HepG2 (cell line): Measurements from ENCODE around the gene PWP1. TPM values are rescaled to one million over a fixed set of nuclear protein-coding genes. Genes with fewer than 3 reads are reported as not detected.

Source experiments
- CBX1 ChIP-seq: IDR thresholded peaks from one replicate; pipeline ENCODE4 v1.6.1; 2016; ENCODE audit warnings: antibody characterized with exemption, low read depth
- FOSL2 ChIP-seq: sonication (generic); formaldehyde crosslinking; IDR thresholded peaks from 2 replicates; pipeline ENCODE4 v1.4.0; 2020; ENCODE audit warnings: missing genetic modification reagents
- HES4 ChIP-seq: sonication (generic); formaldehyde crosslinking; IDR thresholded peaks from 2 replicates; pipeline ENCODE4 v1.9.0; 2021; ENCODE audit warnings: mild to moderate bottlenecking, missing genetic modification reagents, borderline replicate concordance
- IRX3 ChIP-seq: sonication (generic); formaldehyde crosslinking; IDR thresholded peaks from 2 replicates; pipeline ENCODE4 v1.8.1; 2023; ENCODE audit warnings: mild to moderate bottlenecking, low read depth, missing genetic modification reagents, borderline replicate concordance
- MEIS1 ChIP-seq: sonication (generic); formaldehyde crosslinking; IDR thresholded peaks from 2 replicates; pipeline ENCODE4 v1.9.0; 2021; ENCODE audit warnings: mild to moderate bottlenecking, missing genetic modification reagents, moderate library complexity, borderline replicate concordance
- MTF2 ChIP-seq: sonication (generic); formaldehyde crosslinking; IDR thresholded peaks from 2 replicates; pipeline ENCODE4 v1.5.0; 2020; ENCODE audit warnings: missing genetic modification reagents, borderline replicate concordance
- PRMT3 ChIP-seq: sonication (generic); formaldehyde crosslinking; IDR thresholded peaks from 2 replicates; pipeline ENCODE4 v1.8.1; 2022; ENCODE audit warnings: low read depth, mild to moderate bottlenecking, moderate library complexity, missing genetic modification reagents, borderline replicate concordance
- RXRB ChIP-seq: IDR thresholded peaks from 2 replicates; pipeline ENCODE4 v1.6.1; 2016; ENCODE audit warnings: borderline replicate concordance, missing genetic modification reagents, missing compliant biosample characterization
- SOX6 ChIP-seq, 2 experiments: fragments of 450-650 bp in 1 of 2; sonication (generic) in 1 of 2; formaldehyde crosslinking in 1 of 2; IDR thresholded peaks; 2 replicates each; pipeline versions ENCODE4 v1.4.0 to v1.6.1; 2017 to 2020; ENCODE audit warnings: antibody characterized with exemption in 1 of 2, mild to moderate bottlenecking in 1 of 2, missing genetic modification reagents in 1 of 2
- TBP ChIP-seq: sonication (generic); formaldehyde crosslinking; IDR thresholded peaks from 2 replicates; pipeline ENCODE4 v1.5.0; 2020; ENCODE audit warnings: missing genetic modification reagents
- ZMYM2 ChIP-seq: sonication (generic); formaldehyde crosslinking; IDR thresholded peaks from 2 replicates; pipeline ENCODE4 v1.8.0; 2022; ENCODE audit warnings: mild to moderate bottlenecking, missing genetic modification reagents
- ZNF121 ChIP-seq: sonication (generic); formaldehyde crosslinking; IDR thresholded peaks from 2 replicates; pipeline ENCODE4 v1.5.0; 2020; ENCODE audit warnings: mild to moderate bottlenecking, missing genetic modification reagents
- ZNF180 ChIP-seq: sonication (generic); formaldehyde crosslinking; IDR thresholded peaks from 2 replicates; pipeline ENCODE4 v1.4.0; 2020; ENCODE audit warnings: low read depth, missing genetic modification reagents, borderline replicate concordance
- ZNF251 ChIP-seq: sonication (generic); formaldehyde crosslinking; IDR thresholded peaks from 2 replicates; pipeline ENCODE4 v1.9.0; 2021; ENCODE audit warnings: mild to moderate bottlenecking, missing genetic modification reagents
- ZNF292 ChIP-seq: sonication (generic); formaldehyde crosslinking; IDR thresholded peaks from 2 replicates; pipeline ENCODE4 v1.8.1; 2022; ENCODE audit warnings: mild to moderate bottlenecking, low read depth, missing genetic modification reagents, borderline replicate concordance
- ZNF501 ChIP-seq: sonication (generic); formaldehyde crosslinking; IDR thresholded peaks from 2 replicates; pipeline ENCODE4 v1.5.1; 2020; ENCODE audit warnings: mild to moderate bottlenecking, moderate library complexity, missing genetic modification reagents
- ZNF562 ChIP-seq: sonication (generic); formaldehyde crosslinking; IDR thresholded peaks from 2 replicates; pipeline ENCODE4 v1.8.0; 2022; ENCODE audit warnings: missing genetic modification reagents, borderline replicate concordance
- ZNF616 ChIP-seq: sonication (generic); formaldehyde crosslinking; IDR thresholded peaks from 2 replicates; pipeline ENCODE4 v1.5.0; 2020; ENCODE audit warnings: low read depth, mild to moderate bottlenecking, missing genetic modification reagents
- ZNF674 ChIP-seq: sonication (generic); formaldehyde crosslinking; IDR thresholded peaks from 2 replicates; pipeline ENCODE4 v1.5.0; 2020; ENCODE audit warnings: low read depth, mild to moderate bottlenecking, missing genetic modification reagents
- ZNF775 ChIP-seq: sonication (generic); formaldehyde crosslinking; IDR thresholded peaks from 2 replicates; pipeline ENCODE4 v1.4.0; 2020; ENCODE audit warnings: missing genetic modification reagents, mild to moderate bottlenecking, moderate library complexity, borderline replicate concordance
- polyA plus RNA-seq, 8 experiments: library from polyadenylated mRNA; depleted of rRNA in 3 of 8; stranded (reverse) in 7 of 8; unstranded in 1 of 8; fragments of >200 nt; fragmentation: Illumina TruSeq in 4 of 8; extraction: Trizol in 4 of 8; gene quantifications; 2 replicates each; pipeline versions ENCODE4 v1.2.1 to v1.2.3, GENCODE V29; 2011 to 2016; ENCODE audit warnings: low read depth in 4 of 8, missing spikeins in 1 of 8, mixed read lengths in 1 of 8; ENCODE audit not compliant: insufficient read depth in 1 of 8
- total RNA-seq, 5 experiments: library from RNA; depleted of rRNA; stranded (reverse); fragments of >200 nt; fragmentation: Illumina TruSeq; extraction: Trizol; gene quantifications; 2 replicates each; pipeline ENCODE4 v1.2.3, GENCODE V29; 2016; ENCODE audit warnings: low read depth in 1 of 5
- TF ChIP-seq, protein P1 (sequence below): sonication (generic); formaldehyde crosslinking; IDR thresholded peaks from 2 replicates; pipeline ENCODE4 v1.4.0; 2020; ENCODE audit warnings: missing genetic modification reagents, mild to moderate bottlenecking, borderline replicate concordance
- TF ChIP-seq, protein P2 (sequence below): sonication (generic); formaldehyde crosslinking; IDR thresholded peaks from 2 replicates; pipeline ENCODE4 v1.5.1; 2020; ENCODE audit warnings: mild to moderate bottlenecking, missing genetic modification reagents, moderate library complexity

The PWP1 gene
- total and polyA plus RNA-seq, 2 of the 13 experiments (the other 11 are each of a cell fraction or from before 2014, with no cell fraction given) = 65.9 to 70.2 TPM

DNA sequence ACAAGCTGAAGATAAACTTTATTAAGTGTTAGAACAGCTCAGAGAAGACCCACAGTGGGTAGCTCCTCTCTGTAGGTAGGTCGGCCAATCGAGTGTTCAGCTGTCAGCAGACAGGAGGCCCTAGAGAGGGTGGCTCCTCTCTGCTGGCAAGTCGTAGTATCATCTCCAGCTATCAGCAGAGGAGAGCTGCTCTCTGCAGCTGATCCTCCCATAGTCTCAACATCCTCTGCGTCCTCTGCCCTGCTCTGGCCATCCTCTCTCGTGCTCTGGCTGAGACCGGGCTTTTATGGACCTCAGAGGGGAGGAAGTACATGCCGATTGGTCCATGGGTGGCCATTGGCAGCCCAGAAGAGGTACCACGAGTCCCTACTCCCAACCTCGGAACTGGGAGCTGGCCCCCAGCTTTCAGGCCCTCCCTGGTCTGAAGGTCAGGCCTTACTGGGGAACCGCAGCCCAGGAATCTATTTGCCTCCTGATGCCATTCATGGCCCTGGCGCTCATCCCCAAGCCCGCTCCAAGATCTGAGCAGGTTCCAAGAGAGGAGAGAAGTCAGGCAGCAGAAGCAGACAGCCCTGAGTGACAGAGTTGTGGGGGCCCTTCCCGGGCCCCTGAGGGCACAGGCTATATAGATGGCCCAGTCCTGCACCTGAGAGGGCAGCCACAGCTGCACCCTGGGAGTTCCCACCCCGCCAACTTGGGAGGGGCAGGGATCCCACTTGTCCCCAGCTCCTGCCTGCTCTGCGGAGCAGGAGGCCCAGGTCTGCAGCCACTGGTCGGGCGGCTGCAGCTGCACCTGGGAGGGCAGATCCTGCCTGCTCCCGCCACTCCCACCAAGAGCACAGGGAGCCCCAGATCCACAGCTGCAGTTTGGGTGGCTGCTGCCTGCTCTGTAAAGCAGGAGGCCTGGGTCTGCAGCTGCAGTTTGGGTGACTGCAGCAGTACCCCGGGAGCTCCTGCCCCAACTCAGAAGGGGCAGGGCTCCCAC, 3.5 kb upstream of the PWP1 start (continued):
- no peak for TF ChIP-seq IRX3 (CRISPR knock-in tag)
- no peak for TF ChIP-seq RXRB (CRISPR knock-in tag)
- TF ChIP-seq, protein P1, sequence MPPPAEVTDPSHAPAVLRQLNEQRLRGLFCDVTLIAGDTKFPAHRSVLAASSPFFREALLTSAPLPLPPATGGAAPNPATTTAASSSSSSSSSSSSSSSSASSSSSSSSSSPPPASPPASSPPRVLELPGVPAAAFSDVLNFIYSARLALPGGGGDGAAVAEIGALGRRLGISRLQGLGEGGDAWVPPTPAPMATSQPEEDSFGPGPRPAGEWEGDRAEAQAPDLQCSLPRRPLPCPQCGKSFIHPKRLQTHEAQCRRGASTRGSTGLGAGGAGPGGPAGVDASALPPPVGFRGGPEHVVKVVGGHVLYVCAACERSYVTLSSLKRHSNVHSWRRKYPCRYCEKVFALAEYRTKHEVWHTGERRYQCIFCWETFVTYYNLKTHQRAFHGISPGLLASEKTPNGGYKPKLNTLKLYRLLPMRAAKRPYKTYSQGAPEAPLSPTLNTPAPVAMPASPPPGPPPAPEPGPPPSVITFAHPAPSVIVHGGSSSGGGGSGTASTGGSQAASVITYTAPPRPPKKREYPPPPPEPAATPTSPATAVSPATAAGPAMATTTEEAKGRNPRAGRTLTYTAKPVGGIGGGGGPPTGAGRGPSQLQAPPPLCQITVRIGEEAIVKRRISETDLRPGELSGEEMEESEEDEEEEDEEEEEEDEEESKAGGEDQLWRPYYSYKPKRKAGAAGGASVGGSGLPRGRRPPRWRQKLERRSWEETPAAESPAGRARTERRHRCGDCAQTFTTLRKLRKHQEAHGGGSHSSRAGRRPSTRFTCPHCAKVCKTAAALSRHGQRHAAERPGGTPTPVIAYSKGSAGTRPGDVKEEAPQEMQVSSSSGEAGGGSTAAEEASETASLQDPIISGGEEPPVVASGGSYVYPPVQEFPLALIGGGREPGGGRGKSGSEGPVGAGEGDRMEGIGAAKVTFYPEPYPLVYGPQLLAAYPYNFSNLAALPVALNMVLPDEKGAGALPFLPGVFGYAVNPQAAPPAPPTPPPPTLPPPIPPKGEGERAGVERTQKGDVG (CRISPR knock-in tag) = 0 out of 2 replicates have a peak, but pooled peaks have one; percentile 36
- TF ChIP-seq ZNF251 = no peak
- no peak for TF ChIP-seq TBP (CRISPR knock-in tag)
- no peak for TF ChIP-seq ZMYM2 (CRISPR knock-in tag)
- TF ChIP-seq, protein P2, sequence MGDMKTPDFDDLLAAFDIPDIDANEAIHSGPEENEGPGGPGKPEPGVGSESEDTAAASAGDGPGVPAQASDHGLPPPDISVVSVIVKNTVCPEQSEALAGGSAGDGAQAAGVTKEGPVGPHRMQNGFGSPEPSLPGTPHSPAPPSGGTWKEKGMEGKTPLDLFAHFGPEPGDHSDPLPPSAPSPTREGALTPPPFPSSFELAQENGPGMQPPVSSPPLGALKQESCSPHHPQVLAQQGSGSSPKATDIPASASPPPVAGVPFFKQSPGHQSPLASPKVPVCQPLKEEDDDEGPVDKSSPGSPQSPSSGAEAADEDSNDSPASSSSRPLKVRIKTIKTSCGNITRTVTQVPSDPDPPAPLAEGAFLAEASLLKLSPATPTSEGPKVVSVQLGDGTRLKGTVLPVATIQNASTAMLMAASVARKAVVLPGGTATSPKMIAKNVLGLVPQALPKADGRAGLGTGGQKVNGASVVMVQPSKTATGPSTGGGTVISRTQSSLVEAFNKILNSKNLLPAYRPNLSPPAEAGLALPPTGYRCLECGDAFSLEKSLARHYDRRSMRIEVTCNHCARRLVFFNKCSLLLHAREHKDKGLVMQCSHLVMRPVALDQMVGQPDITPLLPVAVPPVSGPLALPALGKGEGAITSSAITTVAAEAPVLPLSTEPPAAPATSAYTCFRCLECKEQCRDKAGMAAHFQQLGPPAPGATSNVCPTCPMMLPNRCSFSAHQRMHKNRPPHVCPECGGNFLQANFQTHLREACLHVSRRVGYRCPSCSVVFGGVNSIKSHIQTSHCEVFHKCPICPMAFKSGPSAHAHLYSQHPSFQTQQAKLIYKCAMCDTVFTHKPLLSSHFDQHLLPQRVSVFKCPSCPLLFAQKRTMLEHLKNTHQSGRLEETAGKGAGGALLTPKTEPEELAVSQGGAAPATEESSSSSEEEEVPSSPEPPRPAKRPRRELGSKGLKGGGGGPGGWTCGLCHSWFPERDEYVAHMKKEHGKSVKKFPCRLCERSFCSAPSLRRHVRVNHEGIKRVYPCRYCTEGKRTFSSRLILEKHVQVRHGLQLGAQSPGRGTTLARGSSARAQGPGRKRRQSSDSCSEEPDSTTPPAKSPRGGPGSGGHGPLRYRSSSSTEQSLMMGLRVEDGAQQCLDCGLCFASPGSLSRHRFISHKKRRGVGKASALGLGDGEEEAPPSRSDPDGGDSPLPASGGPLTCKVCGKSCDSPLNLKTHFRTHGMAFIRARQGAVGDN (CRISPR knock-in tag) = peak; percentile 76
- no peak for TF ChIP-seq SOX6 (IDR thresholded peaks at IDR 0.05)
- TF ChIP-seq SOX6 (CRISPR knock-in tag; IDR thresholded peaks at IDR 0.05) = peak; percentile 16; the same call in 1 of the 2 replicates
- TF ChIP-seq ZNF292 (CRISPR knock-in tag) = no peak
- TF ChIP-seq MEIS1 (CRISPR knock-in tag) = no peak
- TF ChIP-seq ZNF616 (CRISPR knock-in tag) = no peak
- TF ChIP-seq ZNF180 = no peak
- peak; percentile 39; the same call in 1 of the 2 replicates for TF ChIP-seq HES4 (CRISPR knock-in tag)
- TF ChIP-seq FOSL2 (CRISPR knock-in tag) = no peak
- TF ChIP-seq ZNF501 (CRISPR knock-in tag) = peak; percentile 60
- TF ChIP-seq MTF2 (CRISPR knock-in tag) = no peak
- no peak for TF ChIP-seq ZNF775 (CRISPR knock-in tag)
- peak; percentile 96 for TF ChIP-seq CBX1
- no peak for TF ChIP-seq ZNF674 (CRISPR knock-in tag)
- no peak for TF ChIP-seq ZNF121 (CRISPR knock-in tag)
- no peak for TF ChIP-seq PRMT3 (CRISPR knock-in tag)
- no peak for TF ChIP-seq ZNF562
